Activated CD8-positive, alpha-beta memory T cell treated with anti-CD3 and anti-CD28 coated beads, Interleukin-2, amount 50 U/mL, for 1 hour (primary cell): ENCODE data around the gene ERG.

Experiments used
- DNase-seq: peaks from one replicate; pipeline ENCODE4 v3.0.0-alpha.2; 2020; ENCODE audit errors: extremely low read depth

The ERG gene

DNA sequence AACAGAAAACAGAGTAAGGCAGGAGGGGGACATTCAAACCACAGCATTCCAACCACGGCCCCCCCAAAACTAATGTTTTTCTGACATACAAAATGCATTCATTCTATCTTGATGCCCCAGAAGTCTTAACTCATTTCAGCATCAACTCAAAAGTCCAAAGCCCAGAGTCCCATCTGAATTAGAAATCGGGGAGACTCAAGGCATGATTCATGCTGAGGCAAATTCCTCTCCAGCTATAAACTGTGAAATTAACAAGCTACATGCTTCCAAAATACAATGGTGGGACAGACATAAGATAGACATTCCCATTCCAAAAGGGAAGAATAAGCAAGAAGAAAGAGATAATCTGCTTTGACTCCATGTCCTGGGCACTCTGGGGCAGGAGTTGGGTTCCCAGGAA lies 167.6 kb downstream of the ERG start:
- no peak for DNase-seq
